HUES48 (cell line): ENCODE data around the gene ADGRV1.

Experiments used
- H3K27ac ChIP-seq: one replicate; pipeline ENCODE4 v1.7.0; 2013; ENCODE audit warnings: low read depth, low read length, inconsistent platforms
- H3K27me3 ChIP-seq: 2 replicates; pipeline ENCODE4 v1.6.1; 2013; ENCODE audit warnings: mild to moderate bottlenecking, low read length; ENCODE audit not compliant: control insufficient read depth, insufficient read depth
- H3K36me3 ChIP-seq: 2 replicates; pipeline ENCODE4 v1.6.1; 2013; ENCODE audit warnings: low read length; ENCODE audit not compliant: control insufficient read depth, insufficient read depth
- H3K4me1 ChIP-seq: 2 replicates; pipeline ENCODE4 v1.6.1; 2013; ENCODE audit warnings: mild to moderate bottlenecking, low read length; ENCODE audit not compliant: control insufficient read depth, insufficient read depth
- H3K4me3 ChIP-seq: 2 replicates; pipeline ENCODE4 v1.5.1; 2013; ENCODE audit warnings: mild to moderate bottlenecking, low read depth, low read length
- H3K9ac ChIP-seq: 2 replicates; pipeline ENCODE4 v1.6.1; 2013; ENCODE audit warnings: mild to moderate bottlenecking, low read depth, low read length, moderate library complexity
- H3K9me3 ChIP-seq: 2 replicates; pipeline ENCODE4 v1.6.1; 2013; ENCODE audit warnings: low read length; ENCODE audit not compliant: control insufficient read depth, insufficient read depth

Gene ADGRV1

DNA sequence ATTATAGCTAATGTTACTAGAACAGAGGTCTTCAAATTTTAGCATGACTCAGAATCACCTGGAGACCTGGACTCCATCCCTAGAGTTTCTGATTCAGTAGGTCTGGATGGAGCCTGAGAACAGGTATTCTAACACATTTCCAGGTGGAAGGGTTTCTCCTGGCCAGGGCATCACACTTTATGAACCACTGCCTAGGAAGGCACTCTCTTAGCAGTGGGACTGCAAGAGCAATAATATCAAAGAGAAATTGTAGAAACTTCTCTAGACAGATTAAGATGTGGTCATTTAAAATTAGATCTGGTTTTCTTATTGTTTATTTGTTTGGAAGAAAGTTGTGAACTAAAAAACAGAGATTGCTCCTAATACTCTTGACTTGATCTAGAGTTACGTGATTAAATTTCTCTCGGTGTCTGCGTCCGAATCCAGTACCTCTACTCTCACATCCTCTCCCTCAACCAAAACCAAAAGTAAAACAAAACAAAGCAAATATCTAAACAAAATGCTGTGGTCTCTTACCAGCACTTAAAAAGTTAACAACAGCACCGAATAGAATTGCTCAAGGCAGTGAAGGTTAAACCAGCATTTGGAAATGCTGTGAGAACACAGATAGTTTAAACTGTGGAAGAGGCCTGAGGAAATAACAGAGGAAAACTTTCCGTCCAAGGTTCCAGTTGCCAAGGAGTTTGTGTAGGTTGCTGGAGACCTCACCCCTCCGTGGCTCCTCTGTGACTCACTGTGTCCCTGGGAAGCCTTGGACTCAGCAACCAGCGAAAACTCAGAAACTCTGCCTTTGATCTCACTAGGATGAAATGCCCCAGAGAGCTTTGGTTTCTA lies 631.1 kb downstream of the ADGRV1 start:
- H3K36me3 ChIP-seq = no peaks in the 10 kb centered on the region
- no peak overlapping the region for H3K27ac ChIP-seq
- H3K27me3 ChIP-seq = no peaks in the 10 kb centered on the region
- H3K9ac ChIP-seq = no peak overlapping the region
- H3K9me3 ChIP-seq = no peaks in the 10 kb centered on the region
- H3K4me1 ChIP-seq = no peaks in the 10 kb centered on the region
- H3K4me3 ChIP-seq = no peak overlapping the region

- Histone ChIP-seq H3K27ac (no peak overlapping the region), H3K9ac (no peak overlapping the region), H3K4me1 (no peaks in the 10 kb centered on the region), H3K9me3 (no peaks in the 10 kb centered on the region), H3K4me3 (no peak overlapping the region), H3K27me3 (no peaks in the 10 kb centered on the region), H3K36me3 (no peaks in the 10 kb centered on the region)
Measured at GRCh38 chr5:91190314-91190690, 631.7 kb downstream of the ADGRV1 start.

- Histone ChIP-seq H3K9me3 (no peaks in the 10 kb centered on the region), H3K9ac (no peak overlapping the region), H3K36me3 (no peaks in the 10 kb centered on the region), H3K4me3 (no peak overlapping the region), H3K27ac (no peak overlapping the region), H3K4me1 (no peaks in the 10 kb centered on the region), H3K27me3 (no peaks in the 10 kb centered on the region)
Measured at GRCh38 chr5:91194824-91195381, 636.3 kb downstream of the ADGRV1 start.

- Histone ChIP-seq H3K4me3 (no peak overlapping the region), H3K9ac (no peak overlapping the region), H3K27ac (no peak overlapping the region), H3K9me3 (no peaks in the 10 kb centered on the region), H3K4me1 (no peaks in the 10 kb centered on the region), H3K27me3 (no peaks in the 10 kb centered on the region), H3K36me3 (no peaks in the 10 kb centered on the region)
Measured at GRCh38 chr5:91200692-91201091, 642.1 kb downstream of the ADGRV1 start.

DNA sequence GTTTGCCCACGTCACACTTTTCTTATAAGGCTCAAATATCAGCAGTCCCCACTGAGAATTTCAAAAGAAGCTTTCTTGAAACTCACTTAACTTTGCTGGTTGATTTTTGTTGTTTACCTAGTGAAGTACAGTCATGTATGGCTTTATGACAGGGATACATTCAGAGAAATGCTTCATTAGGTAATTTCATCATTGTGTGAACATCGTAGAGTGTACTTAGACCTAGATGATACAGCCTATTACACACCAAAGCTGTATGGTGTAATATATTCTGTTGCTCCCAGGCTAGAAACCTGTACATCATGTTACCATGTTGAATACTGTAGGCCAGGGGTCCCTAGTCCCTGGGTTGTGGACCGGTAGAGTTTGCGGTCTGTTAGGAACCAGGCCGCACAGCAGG lies 647.5 kb downstream of the ADGRV1 start:
- H3K27me3 ChIP-seq = no peaks in the 10 kb centered on the region
- H3K36me3 ChIP-seq = no peaks in the 10 kb centered on the region
- H3K27ac ChIP-seq = no peak overlapping the region
- H3K4me3 ChIP-seq = no peak overlapping the region
- no peak overlapping the region for H3K9ac ChIP-seq
- H3K4me1 ChIP-seq = no peaks in the 10 kb centered on the region
- H3K9me3 ChIP-seq = no peaks in the 10 kb centered on the region

DNA sequence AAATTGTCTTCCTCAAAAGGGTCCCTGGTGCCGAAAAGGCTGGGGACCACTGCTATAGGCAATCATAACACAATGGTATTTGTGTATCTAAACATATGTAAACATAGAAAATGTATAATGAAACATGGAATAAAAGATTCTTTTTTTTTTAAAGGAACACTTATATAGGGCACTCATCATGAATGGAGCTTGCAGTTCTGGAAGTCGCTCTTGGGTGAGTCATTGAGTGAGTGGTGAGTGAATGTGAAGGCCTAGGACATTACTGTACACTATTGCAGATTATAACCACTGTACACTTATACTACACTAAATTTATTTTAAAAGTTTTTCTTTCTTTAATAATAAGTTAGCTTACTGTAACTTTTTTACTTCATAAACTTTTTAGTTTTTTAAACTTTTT lies 648.1 kb downstream of the ADGRV1 start:
- no peaks in the 10 kb centered on the region for H3K4me1 ChIP-seq
- no peaks in the 10 kb centered on the region for H3K27me3 ChIP-seq
- no peak overlapping the region for H3K27ac ChIP-seq

DNA sequence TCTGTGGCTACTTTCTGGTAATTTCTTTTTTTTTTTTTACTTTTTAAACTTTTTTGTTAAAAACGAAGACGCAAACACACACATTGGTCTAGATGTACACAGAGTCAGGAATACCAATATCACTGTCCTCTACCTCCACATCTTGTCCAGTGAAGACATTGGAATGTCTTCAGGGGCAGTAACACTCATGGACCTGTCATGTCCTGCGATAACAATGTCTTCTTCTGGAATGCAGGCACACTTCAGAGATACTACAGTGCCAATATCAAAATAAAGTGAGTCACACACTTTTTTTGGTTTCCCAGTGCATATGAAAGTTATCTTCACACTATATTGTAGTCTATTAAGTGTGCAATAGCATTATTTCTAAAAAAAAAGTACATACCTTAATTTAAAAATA lies 648.7 kb downstream of the ADGRV1 start:
- Histone ChIP-seq H3K27ac (no peak overlapping the region), H3K36me3 (no peaks in the 10 kb centered on the region), H3K27me3 (no peaks in the 10 kb centered on the region), H3K4me3 (no peak overlapping the region), H3K4me1 (no peaks in the 10 kb centered on the region), H3K9me3 (no peaks in the 10 kb centered on the region), H3K9ac (no peak overlapping the region)

More for the DNA sequence above, 648.1 kb downstream of the ADGRV1 start:
- no peaks in the 10 kb centered on the region for H3K9me3 ChIP-seq
- no peak overlapping the region for H3K4me3 ChIP-seq
- H3K9ac ChIP-seq = no peak overlapping the region
- no peaks in the 10 kb centered on the region for H3K36me3 ChIP-seq

DNA sequence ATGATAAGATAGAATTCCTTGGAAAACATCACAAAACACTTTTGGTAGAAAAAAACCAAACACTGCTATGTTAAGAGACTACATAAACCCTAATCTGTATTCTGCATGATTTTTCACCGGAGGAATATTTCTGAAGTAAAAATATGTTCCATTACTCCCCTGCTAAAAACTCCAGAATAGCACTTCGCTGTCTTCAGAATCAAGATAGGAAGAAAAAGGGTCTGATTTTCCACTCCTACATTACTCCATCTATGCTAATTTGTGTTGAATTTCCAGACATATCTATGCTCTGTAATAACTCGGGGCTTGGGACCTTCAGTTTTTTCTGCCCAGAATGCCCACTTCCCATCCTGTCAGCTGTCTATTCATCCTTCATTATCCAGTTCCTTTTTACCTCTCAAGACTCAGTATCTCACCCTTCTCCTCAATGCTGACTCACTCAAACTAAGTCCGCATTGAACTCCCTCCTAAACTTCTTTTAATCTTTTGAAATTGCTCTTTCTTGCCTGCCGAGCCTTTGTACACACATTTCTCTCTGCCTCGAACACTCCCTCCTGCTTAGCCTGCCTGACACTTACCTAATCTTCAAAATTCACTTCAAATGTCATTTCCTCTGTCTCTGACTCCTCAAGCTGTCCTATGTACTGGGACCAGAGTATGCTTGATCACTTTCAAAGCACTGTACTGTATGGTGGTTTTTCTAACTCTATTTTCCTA lies 653.6 kb downstream of the ADGRV1 start:
- Histone ChIP-seq H3K4me3 (no peak overlapping the region), H3K9me3 (no peaks in the 10 kb centered on the region), H3K27ac (no peak overlapping the region), H3K36me3 (no peaks in the 10 kb centered on the region), H3K4me1 (no peaks in the 10 kb centered on the region), H3K27me3 (no peaks in the 10 kb centered on the region), H3K9ac (no peak overlapping the region)

- Histone ChIP-seq H3K9ac (no peak overlapping the region), H3K36me3 (no peaks in the 10 kb centered on the region), H3K27me3 (no peaks in the 10 kb centered on the region), H3K27ac (no peak overlapping the region), H3K9me3 (no peaks in the 10 kb centered on the region), H3K4me1 (no peaks in the 10 kb centered on the region), H3K4me3 (no peak overlapping the region)
Measured at GRCh38 chr5:91212714-91213092, 654.1 kb downstream of the ADGRV1 start.
